GM18907 (cell line): ENCODE measurements around the gene NACC2.

ENCODE experiments used
- ATAC-seq: cut with Tn5 transposase; IDR thresholded peaks from one replicate; pipeline ENCODE4 v1.9.1; 2021; ENCODE audit warnings: mild to moderate bottlenecking, moderate library complexity; ENCODE audit not compliant: unreplicated experiment

The NACC2 gene

GRCh38 chr9:136095070-136096058, at the start of gene NACC2:
NACC2 (minus strand) TSS chr9:136095289; CDS start chr9:136050521, 44,768 bp downstream.
- no peak for ATAC-seq

GRCh38 chr9:136144450-136144849, 49.4 kb upstream of the NACC2 start:
- ATAC-seq: no peak

- ATAC-seq: no peak
Measured at GRCh38 chr9:136143215-136144001, 48.3 kb upstream of the NACC2 start.

GRCh38 chr9:136142859-136143214, 47.7 kb upstream of the NACC2 start:
- ATAC-seq: no peak

- no peak for ATAC-seq
Measured at GRCh38 chr9:136142414-136142796, 47.3 kb upstream of the NACC2 start.

GRCh38 chr9:136141682-136142413, 46.8 kb upstream of the NACC2 start:
- ATAC-seq: no peak

- no peak for ATAC-seq
Measured at GRCh38 chr9:136140966-136141365, 45.9 kb upstream of the NACC2 start.

GRCh38 chr9:136140046-136140445, 45.0 kb upstream of the NACC2 start:
- no peak for ATAC-seq

GRCh38 chr9:136138566-136138965, 43.5 kb upstream of the NACC2 start:
- no peak for ATAC-seq

- no peak for ATAC-seq
Measured at GRCh38 chr9:136137321-136138265, 42.5 kb upstream of the NACC2 start.

GRCh38 chr9:136136127-136136925, 41.2 kb upstream of the NACC2 start:
- ATAC-seq: no peak

- ATAC-seq: no peak
Measured at GRCh38 chr9:136135326-136136126, 40.4 kb upstream of the NACC2 start.

GRCh38 chr9:136133959-136134484, 38.9 kb upstream of the NACC2 start:
- ATAC-seq: no peak

GRCh38 chr9:136133191-136133958, 38.3 kb upstream of the NACC2 start:
- no peak for ATAC-seq

GRCh38 chr9:136132512-136133050, 37.5 kb upstream of the NACC2 start:
- no peak for ATAC-seq

- no peak for ATAC-seq
Measured at GRCh38 chr9:136131629-136132511, 36.8 kb upstream of the NACC2 start.
